ENCODE measurements around the gene LCNL1. TPM values are rescaled to one million over a fixed set of nuclear protein-coding genes. Genes with fewer than 3 reads are reported as not detected.
"Not testable (repeated sequence)": the region's sequence is repeated elsewhere in the genome, so short reads cannot be mapped to it uniquely, and the experiment has no call there.

Gene LCNL1
- total RNA-seq, 1 donor from 2014 or later, result not detected

DNA sequence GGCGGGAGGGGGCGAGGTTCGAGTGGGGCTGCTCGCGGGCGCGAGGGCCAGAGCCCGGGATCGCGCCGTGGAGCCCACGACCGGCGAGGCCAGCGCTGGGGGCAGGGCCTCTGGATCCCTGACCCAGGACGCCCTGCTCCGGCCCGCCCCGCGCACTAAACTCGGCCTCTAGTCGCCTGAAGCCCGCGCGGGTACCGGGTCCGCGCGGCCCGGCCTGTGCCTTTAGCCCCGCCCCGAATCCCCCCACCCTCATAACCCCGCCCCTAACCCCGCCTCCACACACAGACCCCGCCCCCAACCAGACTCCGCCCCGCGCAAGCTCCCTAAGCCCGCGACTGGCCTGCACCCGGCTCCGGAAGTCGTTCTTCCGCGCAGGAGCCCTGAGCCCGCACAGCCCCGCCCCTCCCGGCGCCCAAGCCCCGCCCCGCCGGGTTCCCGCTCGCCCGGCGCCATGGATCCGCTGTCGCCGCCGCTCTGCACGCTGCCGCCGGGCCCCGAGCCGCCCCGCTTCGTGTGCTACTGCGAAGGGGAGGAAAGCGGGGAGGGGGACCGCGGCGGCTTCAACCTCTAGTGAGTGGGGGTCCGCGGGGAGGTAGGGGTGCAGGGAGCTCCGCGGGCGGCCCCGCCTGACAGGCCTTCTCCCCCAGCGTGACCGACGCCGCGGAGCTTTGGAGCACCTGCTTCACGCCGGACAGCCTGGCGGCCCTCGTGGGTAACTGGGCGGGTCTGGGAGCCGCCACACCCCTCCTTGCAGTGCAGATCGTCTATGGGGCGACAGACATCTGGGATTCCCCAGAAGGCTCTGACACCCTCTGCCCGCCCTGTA lies 9.4 kb downstream of the LCNL1 start, which contains the start of gene PAXX:
Gene PAXX, plus strand, starts transcription at position 430 of the 826 bp plus-strand sequence. Its CDS starts 22 bp downstream, at position 452.
- DNase-seq (ENCODE audit: low read depth in 2 of 2), result peak; percentile 66 to 89

DNA sequence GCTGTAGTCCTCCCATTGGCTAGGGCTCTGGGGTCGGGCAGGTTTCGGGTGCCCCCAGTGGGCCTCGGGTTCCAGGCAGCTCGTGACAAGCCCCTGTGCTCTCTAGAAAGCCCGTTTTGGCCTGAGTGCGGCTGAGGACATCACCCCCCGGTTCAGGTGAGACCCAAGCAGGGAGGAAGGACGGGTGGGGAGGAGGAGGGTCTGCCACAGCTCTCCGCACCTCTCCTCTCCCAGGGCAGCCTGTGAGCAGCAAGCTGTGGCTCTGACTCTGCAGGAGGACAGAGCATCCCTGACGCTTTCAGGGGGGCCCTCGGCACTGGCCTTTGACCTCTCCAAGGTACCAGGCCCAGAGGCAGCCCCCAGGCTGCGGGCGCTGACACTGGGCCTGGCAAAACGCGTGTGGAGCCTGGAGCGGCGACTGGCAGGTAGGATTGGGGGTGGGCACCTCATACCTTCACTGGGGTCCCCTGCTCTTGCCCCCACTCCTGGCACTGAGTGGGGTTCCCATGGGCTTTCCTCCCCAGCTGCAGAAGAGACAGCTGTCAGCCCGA lies 10.1 kb downstream of the LCNL1 start:
- DNase-seq (ENCODE audit: low read depth in 2 of 2), result no peak

DNA sequence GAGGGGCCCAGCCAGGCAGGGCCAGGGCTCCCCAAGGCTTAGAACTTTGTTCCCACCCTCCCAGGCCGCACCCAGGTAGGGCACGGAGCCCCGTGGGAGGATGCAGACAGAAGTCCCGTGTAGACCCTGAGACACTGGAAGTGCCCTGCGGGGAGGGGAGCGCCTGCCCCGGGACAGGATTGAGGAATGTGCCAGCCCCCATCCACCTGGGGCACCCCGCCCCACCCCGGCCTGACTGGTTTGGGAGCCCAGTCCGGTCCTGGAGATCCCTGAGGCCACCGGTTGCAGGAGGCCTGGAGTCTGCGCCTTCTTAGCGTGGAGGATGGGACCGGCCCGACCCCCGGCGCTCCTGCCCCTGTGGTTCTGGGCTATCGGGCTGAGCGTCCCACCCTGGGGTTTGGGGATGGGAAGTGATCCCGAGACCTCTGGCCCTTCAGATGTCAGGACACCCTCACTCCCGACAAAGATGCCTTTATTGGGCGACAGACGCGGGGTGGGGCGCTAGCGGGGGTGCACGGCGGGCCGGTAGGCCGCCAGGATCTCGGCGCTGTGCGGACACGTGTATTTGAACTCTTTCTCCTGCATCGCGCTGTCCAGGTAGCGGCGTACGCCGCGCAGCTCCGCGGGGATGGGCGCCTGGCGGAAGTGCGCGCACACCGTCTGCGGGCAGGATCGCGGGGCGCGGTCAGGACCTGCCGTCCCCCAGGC lies 11.5 kb downstream of the LCNL1 start:
- DNase-seq (ENCODE audit: low read depth in 2 of 2), result no peak

DNA sequence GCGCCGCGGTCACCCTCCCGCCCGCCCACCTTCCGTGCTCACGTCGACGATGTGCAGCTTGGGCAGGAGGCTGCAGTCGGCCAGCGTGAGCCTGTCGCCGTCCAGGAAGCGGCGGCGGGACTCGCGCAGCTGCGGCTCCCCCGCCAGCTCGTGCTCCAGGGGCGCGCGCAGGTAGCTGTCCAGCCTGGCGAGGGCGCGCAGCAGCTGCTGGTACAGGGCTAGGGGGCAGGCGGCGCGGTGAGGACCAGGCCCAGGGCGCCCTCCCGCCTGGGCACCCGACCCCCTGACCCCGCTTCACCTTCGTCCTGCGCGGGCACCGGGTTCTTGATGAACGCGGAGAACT lies 12.1 kb downstream of the LCNL1 start:
- peak in 1 of 2 donors; percentile 40 for DNase-seq (ENCODE audit: low read depth in 2 of 2)

DNA sequence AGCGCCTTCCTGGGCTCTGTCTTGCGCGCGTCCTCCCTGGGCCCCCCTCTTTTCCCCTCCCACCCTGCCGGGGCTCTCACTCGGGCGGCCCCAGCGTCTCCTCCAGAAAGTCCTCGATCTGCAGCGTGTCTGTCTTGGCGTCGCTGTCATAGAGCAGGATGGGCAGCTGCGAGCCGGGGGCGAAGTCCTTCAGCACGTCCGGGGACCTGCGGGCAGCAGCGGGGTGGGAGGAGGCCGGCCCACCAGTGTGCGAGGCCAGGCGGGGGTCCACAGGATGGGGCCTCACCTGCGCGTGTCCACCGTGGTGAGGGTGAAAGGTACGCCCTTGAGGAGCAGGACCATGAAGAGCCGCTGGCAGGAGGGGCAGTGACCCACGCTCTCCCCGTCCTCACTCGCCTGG lies 12.6 kb downstream of the LCNL1 start:
- DNase-seq (ENCODE audit: low read depth in 2 of 2), result no peak

DNA sequence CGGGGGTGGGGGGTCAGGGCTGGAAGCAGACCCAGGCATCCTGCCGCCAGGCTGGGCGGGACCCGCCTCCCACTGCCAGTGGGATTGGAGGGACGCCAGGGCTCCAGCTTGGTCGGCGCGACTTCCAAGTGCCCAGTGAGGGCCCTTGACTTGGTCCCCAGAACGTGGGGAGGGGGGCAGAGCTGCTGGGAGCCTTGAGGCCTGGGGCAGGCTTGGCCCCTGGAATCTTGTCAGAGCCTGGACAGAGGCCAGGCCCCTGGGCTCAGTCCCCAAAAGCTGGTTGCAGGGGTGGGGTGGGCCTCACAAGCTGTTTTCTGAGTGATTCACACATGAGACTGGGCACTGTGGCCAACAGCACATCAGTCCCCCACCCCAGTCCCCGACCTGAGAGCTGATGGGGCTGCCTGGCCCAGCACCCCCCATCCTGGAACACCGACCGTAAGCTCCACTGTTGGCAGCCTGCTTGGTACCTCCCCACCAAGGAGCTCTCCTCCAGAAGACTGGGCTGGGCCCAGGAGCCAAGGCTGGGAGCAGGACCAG lies 13.0 kb downstream of the LCNL1 start:
- no peak for DNase-seq (ENCODE audit: low read depth in 2 of 2)

DNA sequence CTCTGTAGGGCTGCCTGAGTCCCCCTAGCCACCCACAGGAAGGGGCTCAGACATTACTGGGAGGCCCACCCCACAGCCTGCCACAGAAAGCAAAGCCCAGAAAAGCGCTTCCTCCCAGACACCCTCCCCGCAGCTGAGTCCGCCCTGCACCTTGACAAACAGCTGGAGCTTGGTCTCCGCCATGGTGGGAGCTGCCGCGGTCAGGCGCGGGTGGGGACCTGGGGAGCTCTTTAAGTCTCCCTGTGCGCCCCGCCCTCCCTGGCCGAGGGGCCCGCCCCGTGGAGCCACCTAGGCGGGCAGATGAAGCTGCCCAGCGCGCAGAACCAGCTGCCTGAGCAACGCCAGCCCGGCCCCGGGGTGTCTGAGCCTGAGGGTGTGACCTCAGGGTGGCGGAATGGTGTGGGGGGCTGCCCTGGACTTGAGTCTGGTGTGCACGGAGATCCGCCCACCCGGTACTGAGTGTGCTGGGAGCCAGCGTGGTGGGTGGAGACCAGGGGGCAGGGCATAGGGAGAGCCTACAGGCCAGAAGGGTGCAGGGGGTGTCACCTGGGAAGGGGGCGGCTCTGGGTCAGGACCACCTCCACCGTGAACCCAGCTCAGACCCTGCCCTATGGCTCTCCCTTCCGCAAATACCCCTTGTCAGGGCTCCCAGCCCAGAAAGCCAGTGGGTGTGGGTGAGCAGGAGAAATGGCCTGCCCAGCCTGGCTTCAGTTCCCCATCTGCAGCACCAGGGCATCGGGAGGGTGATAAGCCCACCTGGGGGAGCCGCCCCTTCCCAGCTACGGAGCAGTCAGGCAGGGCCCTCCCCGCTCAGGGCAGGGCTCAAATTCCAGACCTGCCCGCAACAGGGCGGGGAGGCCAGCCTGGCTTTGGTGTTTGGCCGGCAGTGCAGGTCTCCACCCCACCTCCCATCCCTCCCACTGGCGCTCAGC lies 13.8 kb downstream of the LCNL1 start, which contains the start of gene CLIC3:
Gene CLIC3, minus strand, starts transcription at position 208 of the 932 bp plus-strand sequence. Its CDS starts 25 bp downstream, at position 183.
- DNase-seq (ENCODE audit: low read depth in 2 of 2), result no peak

DNA sequence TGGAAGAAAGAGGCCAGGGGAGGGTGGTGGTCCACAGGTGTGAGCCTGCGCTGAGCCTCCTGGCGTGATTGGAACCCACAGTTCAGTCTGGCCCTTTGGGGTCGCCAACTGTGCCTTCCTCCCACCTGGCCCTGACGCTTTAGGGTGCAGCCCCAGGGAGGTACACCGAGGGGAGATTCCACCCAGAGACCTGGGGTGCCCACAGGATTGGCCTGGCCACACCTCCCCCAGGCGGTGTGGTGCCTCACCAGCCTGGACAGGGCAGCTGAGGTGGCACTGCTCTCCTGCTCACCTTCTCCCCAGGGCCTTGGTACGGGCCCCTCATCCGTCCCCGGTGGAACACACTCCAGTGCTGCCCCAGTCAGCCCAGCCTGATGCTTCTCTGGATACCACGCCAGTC lies 14.6 kb downstream of the LCNL1 start:
- DNase-seq (ENCODE audit: low read depth in 2 of 2), result no peak

DNA sequence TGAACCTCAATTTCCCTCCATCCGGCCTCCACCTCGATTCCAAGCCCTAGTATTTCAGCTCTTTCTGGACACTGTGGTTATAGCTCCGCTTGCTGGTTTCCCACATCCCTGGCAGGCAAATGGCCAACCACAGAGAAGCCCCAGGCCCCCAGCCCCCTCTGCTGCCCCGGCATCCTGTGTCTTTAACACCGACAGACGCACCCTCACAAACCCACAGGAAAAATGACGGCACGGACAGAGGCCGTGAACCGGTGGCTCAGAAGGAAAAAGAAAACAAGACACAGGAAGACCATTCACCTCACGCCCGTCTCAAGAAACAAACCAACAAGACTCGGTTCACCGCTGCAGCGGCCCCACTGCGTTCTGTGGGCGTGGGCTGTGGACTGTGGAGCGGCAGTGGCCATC lies 15.0 kb downstream of the LCNL1 start:
- peak in 1 of 2 donors; percentile 67 for DNase-seq (ENCODE audit: low read depth in 2 of 2)

DNA sequence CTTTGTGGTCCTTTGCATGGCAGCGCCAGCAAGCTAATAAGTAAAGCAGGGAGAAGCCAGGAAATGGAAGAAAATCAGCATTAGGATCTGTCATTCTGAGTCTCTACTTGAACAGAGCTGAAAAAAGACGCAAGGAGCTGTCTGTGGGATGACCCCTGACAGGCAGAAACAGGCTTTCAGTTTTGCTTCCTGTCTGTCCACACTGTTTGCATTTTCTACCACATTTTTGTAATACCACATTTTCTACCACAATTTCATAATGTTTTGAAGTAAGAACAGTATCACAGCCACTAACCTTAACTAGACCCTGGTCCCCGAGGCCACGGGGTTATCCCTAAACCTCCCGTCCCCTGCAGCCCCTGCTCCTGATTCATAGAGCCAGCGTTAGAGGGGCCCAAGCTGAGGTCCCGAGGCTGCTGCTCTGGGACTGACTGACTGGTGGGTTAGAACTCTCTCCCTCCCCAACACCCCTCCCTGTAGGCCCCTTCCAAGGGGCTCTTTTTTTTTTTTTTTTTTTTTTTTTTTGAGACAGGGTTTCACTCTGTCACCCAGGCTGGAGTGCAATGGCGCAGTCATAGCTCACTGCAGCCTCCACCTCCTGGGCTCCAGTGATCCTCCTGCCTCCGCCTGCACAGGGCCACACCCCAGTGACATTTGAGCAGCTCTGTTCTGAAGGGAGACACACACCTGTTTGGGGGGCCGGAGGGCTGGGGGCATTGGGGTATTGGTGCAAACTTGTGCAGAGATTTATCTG lies 17.6 kb downstream of the LCNL1 start:
- DNase-seq (ENCODE audit: low read depth in 2 of 2), result no peak

DNA sequence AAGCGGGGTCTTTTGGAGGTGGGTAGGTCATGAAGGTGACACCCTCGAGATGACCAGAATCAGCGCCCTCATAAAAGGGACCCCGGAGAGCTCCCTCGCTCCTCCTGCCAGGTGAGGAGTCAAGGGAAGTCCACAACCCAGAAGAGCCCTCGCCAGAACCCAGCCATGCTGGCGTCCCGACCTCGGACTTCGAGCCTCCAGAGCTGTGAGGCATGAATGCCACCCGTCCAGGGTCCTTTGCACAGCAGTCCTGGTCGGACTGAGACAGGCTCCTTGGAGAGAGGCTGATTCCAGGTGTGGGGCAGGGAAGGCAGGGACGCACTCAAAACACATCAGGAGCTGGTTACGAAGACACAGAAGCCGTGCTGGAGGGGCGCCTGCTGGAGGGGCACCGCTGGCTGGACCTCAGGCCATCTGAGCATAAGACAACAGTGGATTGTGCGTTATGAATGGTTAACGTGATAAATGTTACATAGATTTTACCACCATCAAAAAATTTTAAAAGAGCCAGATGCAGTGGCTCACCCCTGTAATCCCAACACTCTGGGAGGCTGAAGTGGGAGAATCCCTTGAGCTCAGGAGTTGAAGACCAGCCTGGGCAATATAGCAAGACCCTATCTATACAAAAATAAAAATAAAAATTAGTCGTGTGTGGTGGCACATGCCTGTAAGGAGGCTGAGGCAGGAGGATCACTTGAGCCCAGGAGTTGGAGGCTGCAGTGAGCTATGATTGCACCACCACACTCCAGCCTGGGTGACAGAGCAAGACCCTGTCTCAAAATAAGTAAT lies 19.3 kb downstream of the LCNL1 start:
- DNase-seq (ENCODE audit: low read depth in 2 of 2), result no peak

DNA sequence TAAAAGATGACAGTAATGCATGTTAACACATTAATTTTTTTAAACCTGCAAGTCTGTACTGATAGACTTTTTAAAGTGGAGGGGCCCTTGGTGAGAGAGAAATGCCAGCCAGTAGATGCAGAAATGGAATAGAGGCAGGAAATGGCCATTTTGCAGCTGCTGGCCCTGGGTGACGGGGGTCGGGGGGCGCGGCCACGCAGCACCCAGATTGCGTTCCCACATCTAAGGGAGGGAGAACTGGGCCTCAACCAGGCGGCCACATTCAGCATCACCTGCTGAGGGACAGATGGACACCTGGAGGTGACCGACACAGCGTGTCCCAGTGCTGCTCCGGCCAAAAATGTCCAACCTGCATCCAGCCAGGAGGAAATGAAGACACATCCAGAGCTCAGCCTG lies 19.9 kb downstream of the LCNL1 start:
- DNase-seq (ENCODE audit: low read depth in 2 of 2), result no peak

DNA sequence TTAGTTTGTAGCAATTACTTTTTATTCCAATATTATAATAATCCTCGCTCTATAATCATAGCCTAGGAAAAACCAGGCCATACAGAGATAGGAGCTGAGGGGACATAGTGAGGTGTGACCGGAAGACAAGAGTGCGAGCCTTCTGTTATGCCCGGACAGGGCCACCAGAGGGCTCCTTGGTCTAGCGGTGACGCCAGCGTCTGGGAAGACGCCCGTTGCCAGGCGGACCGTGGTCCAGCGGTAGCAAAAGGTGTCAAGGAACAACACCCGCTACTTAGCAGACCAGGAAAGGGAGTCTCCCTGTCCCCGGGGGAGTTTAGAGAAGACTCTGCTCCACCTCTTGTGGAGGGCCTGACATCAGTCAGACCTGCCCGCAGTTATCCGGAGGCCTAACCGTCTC lies 21.5 kb downstream of the LCNL1 start:
- DNase-seq (ENCODE audit: low read depth in 2 of 2), result not testable (repeated sequence)

DNA sequence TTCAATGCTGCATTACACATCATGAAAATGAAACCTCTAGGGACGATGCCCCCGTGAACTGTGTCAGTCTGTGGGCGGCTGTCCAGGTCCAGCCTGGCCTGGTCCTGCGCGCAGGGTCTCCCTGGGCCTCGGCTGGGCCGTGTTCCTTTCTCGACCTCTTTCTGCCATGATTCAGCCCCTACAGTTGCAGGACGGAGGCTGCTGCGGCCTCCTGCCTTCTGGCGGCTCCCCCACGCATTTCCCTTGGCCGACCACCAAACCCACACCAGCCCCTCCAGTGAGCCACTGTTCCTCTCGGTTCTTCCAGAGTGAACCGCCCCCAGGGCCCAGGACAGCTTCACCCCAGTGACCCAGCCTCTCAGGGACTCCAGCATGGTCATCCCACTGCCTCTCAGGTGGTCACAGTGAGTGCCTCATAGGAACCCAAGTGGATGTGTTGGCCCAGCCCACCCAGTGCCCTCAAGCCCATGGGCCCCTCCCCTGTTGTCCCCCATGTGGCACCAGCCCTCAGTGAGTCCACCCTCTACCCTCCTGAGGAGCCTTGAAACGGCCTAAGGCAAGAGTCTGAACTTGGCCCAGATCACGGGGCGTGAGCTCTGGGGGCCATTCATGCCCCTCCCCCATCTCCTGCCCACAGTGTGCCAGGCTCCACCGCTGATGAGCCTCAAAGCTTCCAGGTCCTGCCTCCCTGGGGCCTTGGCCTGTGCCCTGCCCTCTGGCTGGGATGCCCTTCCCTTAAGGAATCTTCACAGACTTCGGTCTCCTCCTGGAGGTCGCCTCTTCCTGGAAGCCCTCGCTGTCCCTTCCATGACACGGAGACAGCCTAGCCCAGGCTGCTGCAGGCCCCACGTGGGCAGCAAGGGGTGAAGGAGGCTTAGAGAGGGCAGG lies 23.6 kb downstream of the LCNL1 start:
- DNase-seq (ENCODE audit: low read depth in 2 of 2), result no peak

DNA sequence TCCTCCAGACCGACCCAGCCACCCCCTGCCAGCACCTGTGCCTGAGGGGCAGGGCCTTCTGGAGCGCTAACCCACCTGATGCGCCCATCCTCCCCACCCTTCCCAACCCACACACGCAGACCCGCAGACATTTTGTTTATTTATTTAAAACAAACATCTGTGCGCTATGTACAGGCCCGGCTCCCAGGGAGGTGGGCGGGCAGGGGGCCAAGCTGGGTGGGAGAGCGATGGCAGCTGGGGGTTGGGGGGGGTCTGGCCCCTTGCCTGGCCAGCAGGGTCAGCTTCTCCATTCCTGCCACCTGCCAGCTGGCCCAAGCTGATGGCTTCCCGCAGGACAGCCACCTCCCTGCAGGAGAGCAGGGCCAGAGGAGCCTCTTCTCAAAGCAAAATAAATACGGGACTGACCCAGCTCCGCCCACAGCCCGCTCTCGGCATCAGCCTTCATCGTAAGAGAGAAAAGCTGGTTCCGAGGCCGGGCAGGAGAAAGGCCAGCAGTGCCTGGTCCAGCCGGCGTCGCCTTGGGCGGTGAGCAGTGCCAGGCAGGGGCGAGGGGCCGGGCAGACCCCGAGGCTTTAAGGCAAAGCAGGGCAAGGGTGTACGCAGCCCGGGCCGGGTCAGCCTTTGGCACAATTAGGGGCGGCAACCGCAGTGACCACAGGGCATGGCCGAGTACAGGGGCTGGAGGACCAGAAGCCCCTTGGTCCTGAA lies 24.5 kb downstream of the LCNL1 start:
- DNase-seq (ENCODE audit: low read depth in 2 of 2), result no peak

DNA sequence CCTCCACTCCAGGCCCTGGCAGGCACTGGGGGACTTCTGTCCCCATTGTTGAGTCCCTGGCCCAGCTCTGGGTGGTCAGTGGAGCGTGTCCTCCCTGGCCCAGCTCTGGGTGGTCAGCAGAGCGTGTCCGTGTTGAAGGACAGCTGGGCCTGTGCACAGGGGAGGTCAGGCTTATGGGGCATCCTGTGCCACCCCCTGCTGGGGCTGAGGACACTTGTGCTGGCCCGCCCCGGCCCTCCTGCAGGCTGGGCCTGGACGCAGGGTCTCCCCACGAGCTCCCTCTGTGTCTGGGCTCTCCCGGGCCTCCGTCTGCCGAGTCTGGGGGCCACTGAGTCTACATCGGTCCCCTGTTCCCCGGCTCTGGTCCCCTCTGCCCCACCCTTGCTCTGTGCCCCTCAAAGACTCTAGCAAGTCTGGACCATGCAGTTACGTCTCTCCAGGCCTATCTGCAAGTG lies 25.1 kb downstream of the LCNL1 start:
- no peak for DNase-seq (ENCODE audit: low read depth in 2 of 2)

DNA sequence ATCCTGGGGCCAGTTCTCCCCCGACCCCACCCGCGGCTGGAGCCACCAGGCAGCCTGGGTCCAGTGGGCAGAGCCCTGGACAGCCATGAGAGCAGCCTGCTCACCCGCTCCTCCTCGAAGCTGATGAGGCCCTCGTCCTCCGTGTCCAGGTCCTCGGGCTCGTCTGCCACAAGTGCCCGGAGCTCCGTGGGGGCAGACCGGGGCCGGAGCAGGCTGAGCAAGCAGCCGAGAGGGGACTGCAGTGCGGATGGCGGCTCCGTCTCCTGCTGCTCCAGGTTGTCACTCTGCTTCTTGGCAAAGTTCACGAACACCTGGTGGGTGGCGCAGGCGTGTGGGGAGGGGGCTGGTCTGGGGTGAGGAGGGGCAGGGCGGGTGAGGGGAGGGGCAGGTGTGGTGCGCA lies 25.5 kb downstream of the LCNL1 start:
- no peak for DNase-seq (ENCODE audit: low read depth in 2 of 2)

DNA sequence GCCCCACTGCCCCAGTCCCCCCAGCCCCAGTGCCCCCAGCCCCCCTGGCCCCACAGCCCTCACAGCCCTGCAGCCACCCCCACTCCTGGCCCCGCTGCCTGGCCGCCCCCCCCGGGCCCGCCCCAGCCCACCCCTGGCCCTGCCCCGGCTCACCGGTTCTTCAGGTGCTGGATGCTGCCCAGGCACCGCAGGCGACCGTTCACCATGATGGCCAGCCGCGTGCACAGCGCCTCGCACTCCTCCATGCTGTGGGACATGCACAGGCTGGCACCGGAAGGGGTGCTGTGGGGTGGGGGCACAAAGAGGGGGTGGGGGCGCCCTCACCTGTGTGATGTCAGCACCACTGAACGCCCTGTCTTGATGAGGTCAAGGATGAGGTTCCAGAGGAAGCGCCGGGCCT lies 26.4 kb downstream of the LCNL1 start:
- no peak for DNase-seq (ENCODE audit: low read depth in 2 of 2)
